ENCODE measurements around the gene ACSM6.

The ACSM6 gene

GRCh38 chr10:95176101-95176500 is 17.9 kb upstream of the ACSM6 start:
- Histone ChIP-seq H3K27me3 (ENCODE audit: insufficient read depth, poor library complexity, severe bottlenecking) (no peaks in the 10 kb centered on the region), H3K4me3 (replicated peaks; ENCODE audit: insufficient read depth, low read length) (no peak overlapping the region), H3K27ac (replicated peaks) (no peak overlapping the region)
- TF ChIP-seq, protein P1, sequence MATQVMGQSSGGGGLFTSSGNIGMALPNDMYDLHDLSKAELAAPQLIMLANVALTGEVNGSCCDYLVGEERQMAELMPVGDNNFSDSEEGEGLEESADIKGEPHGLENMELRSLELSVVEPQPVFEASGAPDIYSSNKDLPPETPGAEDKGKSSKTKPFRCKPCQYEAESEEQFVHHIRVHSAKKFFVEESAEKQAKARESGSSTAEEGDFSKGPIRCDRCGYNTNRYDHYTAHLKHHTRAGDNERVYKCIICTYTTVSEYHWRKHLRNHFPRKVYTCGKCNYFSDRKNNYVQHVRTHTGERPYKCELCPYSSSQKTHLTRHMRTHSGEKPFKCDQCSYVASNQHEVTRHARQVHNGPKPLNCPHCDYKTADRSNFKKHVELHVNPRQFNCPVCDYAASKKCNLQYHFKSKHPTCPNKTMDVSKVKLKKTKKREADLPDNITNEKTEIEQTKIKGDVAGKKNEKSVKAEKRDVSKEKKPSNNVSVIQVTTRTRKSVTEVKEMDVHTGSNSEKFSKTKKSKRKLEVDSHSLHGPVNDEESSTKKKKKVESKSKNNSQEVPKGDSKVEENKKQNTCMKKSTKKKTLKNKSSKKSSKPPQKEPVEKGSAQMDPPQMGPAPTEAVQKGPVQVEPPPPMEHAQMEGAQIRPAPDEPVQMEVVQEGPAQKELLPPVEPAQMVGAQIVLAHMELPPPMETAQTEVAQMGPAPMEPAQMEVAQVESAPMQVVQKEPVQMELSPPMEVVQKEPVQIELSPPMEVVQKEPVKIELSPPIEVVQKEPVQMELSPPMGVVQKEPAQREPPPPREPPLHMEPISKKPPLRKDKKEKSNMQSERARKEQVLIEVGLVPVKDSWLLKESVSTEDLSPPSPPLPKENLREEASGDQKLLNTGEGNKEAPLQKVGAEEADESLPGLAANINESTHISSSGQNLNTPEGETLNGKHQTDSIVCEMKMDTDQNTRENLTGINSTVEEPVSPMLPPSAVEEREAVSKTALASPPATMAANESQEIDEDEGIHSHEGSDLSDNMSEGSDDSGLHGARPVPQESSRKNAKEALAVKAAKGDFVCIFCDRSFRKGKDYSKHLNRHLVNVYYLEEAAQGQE (IDR thresholded peaks at IDR 0.05; ENCODE audit: insufficient replicate concordance, low read depth), result no peak
- TF ChIP-seq GABPA (IDR thresholded peaks at IDR 0.05; ENCODE audit: low read depth), result no peak
- TF ChIP-seq POLR2AphosphoS5 (IDR thresholded peaks at IDR 0.05; ENCODE audit: low read depth), result no peak
- no peak for TF ChIP-seq SPI1 (IDR thresholded peaks at IDR 0.05; ENCODE audit: borderline replicate concordance, low read depth)
- no peak for TF ChIP-seq CTCF (IDR thresholded peaks at IDR 0.05; ENCODE audit: insufficient read depth, low read length)
- no peak for DNase-seq (ENCODE audit: low read depth in 1 of 2, low spot score in 1 of 2)

- Histone ChIP-seq H3K27me3 (ENCODE audit: insufficient read depth, poor library complexity, severe bottlenecking) (peaks cover 3% of the 10 kb centered on the region), H3K4me3 (replicated peaks; ENCODE audit: insufficient read depth, low read length) (no peak overlapping the region), H3K27ac (replicated peaks) (no peak overlapping the region)
- no peak for TF ChIP-seq GABPA (IDR thresholded peaks at IDR 0.05; ENCODE audit: low read depth)
- TF ChIP-seq CTCF (IDR thresholded peaks at IDR 0.05; ENCODE audit: insufficient read depth, low read length), result no peak
- no peak for TF ChIP-seq SPI1 (IDR thresholded peaks at IDR 0.05; ENCODE audit: borderline replicate concordance, low read depth)
- TF ChIP-seq, protein P1 (IDR thresholded peaks at IDR 0.05; ENCODE audit: insufficient replicate concordance, low read depth), result no peak
- no peak for TF ChIP-seq POLR2AphosphoS5 (IDR thresholded peaks at IDR 0.05; ENCODE audit: low read depth)
- no peak for DNase-seq (ENCODE audit: low read depth in 1 of 2, low spot score in 1 of 2)
These were observed 16.6 kb upstream of the ACSM6 start for GRCh38 chr10:95177429-95177828.

DNA sequence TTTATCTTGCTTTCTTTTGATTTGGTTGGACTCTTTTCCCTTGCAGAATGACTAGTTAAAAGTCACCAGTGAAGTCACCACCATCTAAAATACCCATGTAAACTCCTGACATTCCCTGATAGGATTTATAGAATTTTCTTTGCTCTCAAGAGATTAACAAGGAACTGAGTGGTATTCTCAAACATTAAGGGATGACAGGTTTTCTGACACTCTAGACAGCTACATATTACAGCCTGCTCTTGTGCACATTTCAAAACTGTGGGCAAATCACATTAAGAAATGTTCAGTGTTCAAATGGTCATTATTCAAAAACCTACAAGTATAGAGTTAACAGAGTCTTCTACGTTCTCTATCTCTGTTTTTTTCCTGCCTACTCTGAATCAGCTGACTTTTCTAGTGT is 15.8 kb upstream of the ACSM6 start:
- Histone ChIP-seq H3K4me3 (replicated peaks; ENCODE audit: insufficient read depth, low read length) (no peak overlapping the region), H3K27ac (replicated peaks) (no peak overlapping the region), H3K27me3 (ENCODE audit: insufficient read depth, poor library complexity, severe bottlenecking) (peaks cover 12% of the 10 kb centered on the region)
- DNase-seq (ENCODE audit: low read depth in 1 of 2, low spot score in 1 of 2), result no peak
- no peak for TF ChIP-seq POLR2AphosphoS5 (IDR thresholded peaks at IDR 0.05; ENCODE audit: low read depth)
- no peak for TF ChIP-seq CTCF (IDR thresholded peaks at IDR 0.05; ENCODE audit: insufficient read depth, low read length)
- no peak for TF ChIP-seq SPI1 (IDR thresholded peaks at IDR 0.05; ENCODE audit: borderline replicate concordance, low read depth)
- TF ChIP-seq, protein P1 (IDR thresholded peaks at IDR 0.05; ENCODE audit: insufficient replicate concordance, low read depth), result no peak
- TF ChIP-seq GABPA (IDR thresholded peaks at IDR 0.05; ENCODE audit: low read depth), result no peak

Measured in HL-60 (cell line).